Stimulated activated CD8-positive, alpha-beta memory T cell treated with anti-CD3 and anti-CD28 coated beads, Interleukin-7, amount 100 ng/mL, for 24 hours (primary cell): ENCODE measurements around the gene ARID5A.
A peak's percentile ranks its signal among the peaks of the same experiment; 100 is the strongest.

Source experiments
- DNase-seq: peaks from one replicate; pipeline ENCODE4 v3.0.0-alpha.2; 2020; ENCODE audit warnings: low read depth

ARID5A gene

DNA sequence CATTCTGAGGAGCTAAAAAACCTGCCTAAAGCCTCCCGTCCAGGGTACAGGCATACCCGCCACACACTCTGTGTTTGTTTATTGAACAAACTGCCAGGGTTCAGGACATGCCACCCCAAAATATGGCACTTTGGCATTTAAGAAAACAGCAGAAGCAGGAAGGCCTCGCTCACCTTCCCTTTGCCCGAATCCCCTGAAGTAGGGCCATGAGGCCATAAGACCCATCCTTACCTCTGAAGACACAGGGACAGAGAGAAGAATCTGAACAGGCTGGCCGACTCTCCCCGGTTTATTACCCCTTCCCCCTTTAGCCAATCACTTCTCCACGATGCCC lies 29.7 kb upstream of the ARID5A start:
- DNase-seq = no peak

GRCh38 chr2:96507957-96508520 lies 28.5 kb upstream of the ARID5A start:
- peak; percentile 86 for DNase-seq

DNA sequence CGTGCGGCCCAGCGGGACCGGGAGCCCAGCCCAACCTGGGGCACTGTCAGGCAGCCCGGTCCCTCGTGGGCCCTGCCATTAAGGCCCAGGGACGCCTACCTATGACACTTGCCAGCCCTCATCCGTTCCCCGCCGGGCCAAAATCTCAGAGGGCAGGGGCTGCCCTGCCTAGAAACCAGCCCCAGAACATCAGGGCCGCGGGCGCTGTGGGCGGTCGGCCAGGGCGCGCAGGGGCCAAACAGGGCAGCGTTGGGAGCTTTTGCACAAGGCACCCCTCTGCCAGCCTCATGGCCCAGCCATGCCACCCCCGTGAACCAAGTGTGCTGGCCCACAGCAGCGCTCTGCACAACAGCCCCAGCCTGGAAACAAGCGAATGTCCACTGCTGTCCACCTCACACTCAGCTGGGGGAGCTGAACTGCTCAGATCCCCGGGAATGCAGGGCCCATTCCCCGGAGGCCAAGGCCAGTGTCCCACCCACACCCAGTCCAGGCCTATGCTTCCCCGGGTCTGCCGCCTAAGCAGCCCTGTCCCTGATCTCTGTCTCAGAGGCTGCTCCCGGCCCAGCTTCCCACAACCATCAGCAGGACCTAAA lies 27.9 kb upstream of the ARID5A start:
- DNase-seq = no peak

DNA sequence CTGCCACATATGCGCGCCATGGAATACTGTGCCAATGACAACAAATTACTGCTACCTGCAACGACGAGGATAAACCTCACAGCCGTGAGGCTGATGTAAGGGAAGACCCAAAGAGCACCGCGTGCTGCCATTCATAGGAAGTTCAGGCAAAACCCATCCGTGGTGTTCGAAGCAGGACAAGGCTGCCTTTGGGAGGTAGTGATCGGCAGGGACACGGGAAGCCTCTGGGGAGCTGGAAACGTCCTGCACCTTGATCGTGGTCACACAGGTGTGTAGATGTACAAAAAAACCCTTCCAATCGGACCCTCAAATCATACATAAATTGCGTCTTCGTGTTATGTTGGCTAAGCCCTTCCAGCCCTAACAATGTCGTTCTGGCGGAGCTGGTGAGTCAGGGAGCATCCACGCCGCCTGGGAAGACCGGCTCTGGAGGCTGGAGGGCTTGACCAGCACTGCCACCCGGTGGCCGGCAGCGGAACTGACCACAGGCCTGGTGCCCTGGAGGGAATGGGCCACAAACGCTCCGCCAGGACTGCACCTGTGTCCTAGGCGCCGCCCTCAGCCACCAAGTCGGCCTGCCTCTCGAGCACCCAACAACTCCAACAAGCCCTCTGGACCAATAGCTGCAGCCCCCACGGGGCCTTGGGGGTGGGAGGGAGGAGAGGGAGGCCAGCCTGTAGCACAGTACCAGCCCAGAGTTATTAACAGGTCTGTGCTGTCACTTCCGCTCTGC lies 27.3 kb upstream of the ARID5A start:
- DNase-seq = peak; percentile 41

DNA sequence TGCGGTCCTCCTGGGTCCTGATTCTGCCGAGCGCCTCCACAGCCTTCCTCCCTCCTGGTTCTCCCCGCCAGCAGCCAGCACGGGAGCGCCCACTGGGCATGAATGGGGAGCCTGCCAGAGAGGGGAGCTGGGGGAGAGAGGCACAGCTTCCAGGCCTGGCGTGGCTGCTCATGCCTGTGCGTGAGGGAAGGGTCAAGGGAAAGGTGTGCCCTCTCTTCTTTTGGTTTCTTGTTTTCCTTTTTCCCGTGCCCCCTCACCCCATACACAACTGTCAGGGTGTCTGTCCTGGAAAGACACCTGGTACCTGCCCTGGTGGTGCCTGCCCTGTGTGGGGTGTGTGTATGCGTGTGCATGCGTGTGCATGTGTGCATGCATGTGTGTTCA lies 26.7 kb upstream of the ARID5A start:
- DNase-seq = no peak

DNA sequence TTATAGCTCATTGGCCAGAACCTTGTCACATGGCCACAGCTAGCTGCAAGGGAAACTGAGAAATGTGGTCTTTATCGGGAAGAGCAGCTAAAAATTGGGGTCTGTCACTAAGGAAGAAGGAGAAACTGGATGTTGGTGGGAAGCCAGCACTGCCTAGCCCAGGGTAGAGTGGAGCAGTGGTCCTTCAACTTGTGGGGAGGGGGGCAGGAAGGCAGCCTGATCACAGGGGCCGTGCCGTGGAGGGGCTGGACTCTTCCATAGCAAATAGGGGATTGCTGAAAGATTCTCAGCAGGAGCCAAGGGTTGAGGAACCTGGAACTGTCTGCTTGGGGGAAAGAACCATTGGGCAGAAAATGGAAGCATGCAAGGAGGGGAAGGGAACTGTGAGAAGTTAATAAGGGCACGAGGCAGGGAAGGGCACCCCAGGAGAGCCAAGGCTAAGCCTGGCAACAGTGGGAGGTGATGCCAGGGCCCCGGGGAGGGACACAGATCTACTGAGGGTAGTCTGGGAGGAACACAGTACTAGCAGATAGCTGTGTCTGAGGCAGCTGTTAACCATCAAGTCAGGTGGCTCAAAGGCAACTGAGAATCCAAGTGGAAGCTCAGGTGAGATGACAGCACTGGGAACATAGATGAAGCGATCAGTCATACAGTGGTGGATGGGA lies 25.5 kb upstream of the ARID5A start:
- DNase-seq = no peak

DNA sequence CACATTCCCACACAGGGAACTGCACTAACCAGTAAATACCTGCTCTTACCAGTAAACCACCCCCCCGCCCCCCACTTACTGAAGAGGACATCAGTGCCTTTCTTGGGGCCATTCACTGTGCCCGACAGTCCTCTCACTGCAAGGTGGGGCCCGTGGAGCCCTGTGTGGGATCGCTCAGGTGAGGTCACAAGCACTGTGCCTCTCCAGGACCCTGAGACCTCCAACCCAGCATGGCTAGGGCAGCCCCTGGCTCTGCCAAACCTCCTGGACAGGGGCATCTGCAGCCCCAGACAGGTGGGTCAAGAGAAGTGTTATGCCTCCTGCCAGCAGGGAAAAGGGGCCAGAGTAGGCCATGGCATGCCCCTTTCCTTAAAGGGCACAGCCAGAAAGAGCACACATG lies 24.7 kb upstream of the ARID5A start:
- DNase-seq = no peak

GRCh38 chr2:96512341-96512740 lies 24.2 kb upstream of the ARID5A start:
- no peak for DNase-seq

DNA sequence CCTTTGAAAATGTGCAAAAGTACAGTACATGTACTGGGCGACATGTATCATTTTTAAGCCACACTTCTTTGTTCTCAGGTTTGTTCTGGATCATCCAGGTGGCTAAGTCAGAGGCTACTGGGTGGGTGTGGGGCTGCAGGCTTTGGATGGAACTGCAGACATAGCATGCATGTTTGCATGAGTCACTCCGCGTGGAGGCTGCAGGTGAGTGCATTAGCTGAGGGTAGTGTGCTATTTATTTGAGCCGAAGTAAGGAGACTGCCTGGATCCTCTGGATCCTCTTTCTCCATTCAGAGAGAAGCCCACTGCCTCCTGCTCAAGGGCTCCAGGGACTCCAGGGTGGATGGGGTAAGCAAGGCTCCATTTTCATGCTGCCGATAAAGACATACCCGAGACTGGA lies 22.0 kb upstream of the ARID5A start:
- DNase-seq = no peak

DNA sequence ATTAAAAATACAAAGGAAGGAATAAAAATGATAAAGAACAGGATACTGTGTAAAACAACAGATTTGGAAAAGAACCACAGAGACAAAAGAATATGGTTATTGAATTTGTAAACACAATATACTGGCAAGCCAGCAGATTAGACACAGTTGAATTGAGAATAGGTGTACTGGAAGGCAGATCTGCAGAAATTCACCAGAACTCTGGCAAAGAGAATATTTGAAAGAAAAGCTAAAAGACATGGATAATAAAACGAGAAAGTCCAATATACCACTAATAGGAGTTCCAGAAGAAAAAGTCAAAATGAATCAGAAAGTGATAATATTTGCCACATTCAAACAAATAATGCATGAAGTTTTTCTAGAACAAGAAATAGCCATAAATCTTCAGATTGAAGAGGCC lies 19.5 kb upstream of the ARID5A start:
- DNase-seq = no peak

DNA sequence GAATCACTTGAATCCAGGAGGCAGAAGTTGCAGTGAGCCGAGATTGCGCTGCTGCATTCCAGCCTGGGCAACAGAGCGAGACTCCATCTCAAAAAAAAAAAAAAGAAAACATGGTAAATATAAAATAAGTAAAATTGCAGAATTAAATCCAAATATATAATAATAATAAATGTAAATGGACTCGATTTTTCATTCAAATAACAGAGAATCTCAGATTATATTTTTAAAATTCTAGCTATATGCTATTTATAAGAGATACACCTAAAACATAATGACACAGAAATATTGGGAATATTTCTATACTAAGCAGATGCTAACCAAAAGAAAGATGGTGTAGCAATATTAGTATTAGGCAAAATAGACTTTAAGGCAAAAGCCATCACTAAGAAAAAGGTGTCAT lies 16.3 kb upstream of the ARID5A start:
- DNase-seq = no peak

GRCh38 chr2:96520697-96521096 lies 15.9 kb upstream of the ARID5A start:
- DNase-seq = no peak

DNA sequence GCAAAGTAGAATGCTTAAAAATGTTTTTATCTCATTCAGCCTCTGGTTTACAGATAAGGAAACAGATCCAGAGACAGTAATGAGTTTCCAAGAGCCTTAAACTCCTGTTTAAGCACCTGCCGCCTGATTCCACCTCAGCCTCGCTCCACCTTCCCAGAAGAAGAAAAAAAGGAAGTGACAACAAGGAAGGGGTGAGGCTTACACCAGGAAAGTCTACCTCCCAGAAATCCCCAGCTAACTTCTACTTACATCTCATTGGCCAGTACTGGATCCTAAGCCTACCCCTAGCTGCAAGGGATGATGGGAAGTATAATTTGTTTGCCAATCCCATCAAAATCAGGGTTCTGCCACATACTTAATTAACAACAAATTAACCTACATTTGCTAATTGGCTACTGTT lies 15.3 kb upstream of the ARID5A start:
- no peak for DNase-seq

DNA sequence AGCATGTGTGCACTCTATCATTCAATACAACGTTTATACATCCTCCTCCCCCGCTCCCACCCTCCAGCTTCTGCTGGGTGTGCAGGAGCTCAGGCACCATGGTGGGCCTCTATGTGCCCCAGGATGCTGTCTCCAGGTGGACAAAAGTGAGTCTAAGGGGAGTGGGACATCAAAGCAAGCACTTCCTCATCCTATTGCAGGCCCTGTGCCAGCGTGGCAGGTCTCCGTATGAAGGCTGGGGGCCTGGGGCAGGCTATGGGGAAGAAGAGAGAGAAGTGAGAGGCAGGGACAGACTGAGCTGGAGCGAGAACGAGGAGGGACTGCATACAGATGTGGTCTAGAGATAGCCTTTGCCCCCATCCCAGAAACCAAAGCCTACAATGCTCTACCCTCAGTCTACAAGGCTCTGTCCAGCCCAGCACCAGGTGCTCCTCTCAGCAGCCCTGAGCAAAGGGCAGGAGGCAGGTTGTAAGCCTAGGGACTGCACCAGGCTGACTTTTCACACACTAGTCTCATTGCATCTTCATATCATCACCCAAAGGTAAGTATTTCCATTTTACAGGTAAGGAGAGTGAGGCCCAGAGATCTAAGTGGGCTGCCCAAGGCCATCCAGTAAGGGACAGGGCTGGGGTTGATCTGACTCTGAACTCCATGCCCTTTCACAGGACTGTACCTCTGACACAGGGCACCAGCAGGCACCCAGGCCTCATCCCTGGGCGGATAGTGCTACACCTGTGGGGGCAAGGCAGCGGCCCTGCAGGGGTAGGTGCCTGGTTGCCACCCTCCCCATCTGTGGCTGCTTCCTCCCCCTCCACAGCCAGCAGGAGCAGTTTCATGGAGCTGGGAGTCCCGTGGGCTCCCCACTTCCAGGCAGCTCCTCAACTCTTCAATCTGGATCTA lies 14.0 kb upstream of the ARID5A start:
- DNase-seq = no peak

GRCh38 chr2:96523659-96524481 lies 12.7 kb upstream of the ARID5A start:
- DNase-seq = no peak

DNA sequence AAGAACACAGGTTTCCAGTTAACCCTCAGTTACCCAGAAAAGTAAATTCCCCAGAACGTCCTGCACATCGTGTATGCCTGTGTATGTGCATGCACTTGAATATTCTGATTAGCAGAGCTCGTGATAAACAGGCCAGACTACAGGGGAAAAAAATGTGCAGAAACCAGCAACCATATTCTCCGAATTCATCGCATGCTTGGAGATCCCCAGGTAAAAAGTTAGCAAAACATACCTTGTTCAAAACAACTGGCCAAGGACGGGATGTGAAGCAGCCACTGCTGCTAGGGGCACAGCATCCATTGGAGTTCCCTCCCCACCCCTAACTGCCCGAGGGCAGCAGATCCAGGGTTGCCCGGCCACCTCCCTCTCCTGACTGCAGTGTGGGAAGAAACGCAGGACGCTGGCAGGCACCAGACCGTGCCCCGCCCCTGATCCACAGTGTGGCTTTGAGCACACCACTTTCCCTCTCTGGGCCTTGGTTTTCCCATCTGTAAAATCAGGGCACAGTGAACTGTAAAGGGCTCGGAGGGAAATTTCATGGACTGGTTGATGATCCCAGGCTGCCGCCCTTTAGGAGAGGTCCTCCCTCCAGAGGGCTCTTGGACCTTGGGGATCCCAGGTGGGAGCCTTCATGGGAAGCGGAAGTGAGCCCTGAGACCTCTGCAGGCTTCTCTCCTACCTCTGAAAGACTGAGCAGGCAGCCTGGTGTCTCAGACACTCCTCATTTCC lies 11.9 kb upstream of the ARID5A start:
- DNase-seq = no peak

DNA sequence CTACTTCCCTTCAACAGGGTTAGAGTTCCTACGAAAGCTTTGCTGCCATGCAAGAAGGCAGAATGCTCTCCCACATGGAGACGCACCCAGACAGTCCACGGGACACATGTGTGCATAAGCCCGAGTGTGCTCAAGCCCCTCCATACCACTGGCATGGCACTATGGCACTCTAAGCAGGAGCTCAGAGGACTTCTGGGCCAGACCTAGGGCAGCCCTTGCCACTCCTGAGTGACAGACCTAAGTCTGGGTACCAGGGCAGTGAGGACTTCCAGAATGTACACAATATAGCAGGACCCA lies 11.4 kb upstream of the ARID5A start:
- no peak for DNase-seq

GRCh38 chr2:96526101-96526591 lies 10.4 kb upstream of the ARID5A start:
- DNase-seq = no peak

DNA sequence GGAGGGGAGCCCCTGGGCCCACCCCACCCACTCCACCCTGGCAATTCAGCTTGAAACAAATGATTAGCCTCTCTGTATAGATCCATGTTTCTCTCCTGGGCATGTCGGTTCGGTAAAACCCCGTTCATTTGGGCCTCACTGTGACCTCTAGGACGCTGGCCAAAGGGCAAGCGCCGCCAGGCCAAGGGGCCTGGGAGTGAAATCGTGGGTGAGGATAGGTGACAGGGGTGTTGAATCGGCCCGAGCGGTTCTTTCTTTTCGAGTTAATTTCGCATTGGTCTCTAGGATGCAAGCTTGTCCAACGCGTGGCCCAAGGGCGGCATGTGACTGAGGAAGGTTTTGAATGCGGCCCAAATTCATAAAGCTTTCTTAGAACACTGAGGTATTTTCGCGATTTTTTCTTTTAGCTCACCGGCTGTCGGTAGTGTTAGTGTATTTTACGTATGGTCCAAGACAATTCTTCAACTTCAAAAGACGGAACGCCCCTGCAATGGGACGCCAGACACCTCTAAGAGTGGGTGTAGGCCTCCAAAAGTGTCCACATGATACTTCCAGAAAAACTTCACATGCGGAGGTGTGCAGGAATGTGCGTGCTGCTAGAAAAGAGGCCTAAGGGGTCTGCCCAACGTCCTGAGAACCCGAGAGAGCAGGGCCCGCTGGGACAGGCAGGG lies 9.8 kb upstream of the ARID5A start:
- DNase-seq = no peak

- DNase-seq = no peak
Measured at GRCh38 chr2:96527286-96528005, 9.1 kb upstream of the ARID5A start.
